ENCODE results near the gene DNLZ. TPM values are rescaled to one million over a fixed set of nuclear protein-coding genes. Genes with fewer than 3 reads are reported as not detected.

DNLZ gene
- total RNA-seq, 2 experiments from 2014 or later = 16.8 to 21.2 TPM

- intact Hi-C loops (cut with micrococcal nuclease; ENCODE audit: unreplicated experiment) = no loop called here
- Histone ChIP-seq H3K9me3 (ENCODE audit: low read length) (no peaks in the 10 kb centered on the region), H3K36me3 (ENCODE audit: insufficient read depth, low read length) (no peaks in the 10 kb centered on the region), H3K9me2 (ENCODE audit: insufficient read depth, low read length) (no peaks in the 10 kb centered on the region), H3K79me2 (ENCODE audit: insufficient read depth, low read depth, low read length) (no peaks in the 10 kb centered on the region), H3K4me1 (ENCODE audit: insufficient read depth, low read length, poor library complexity, severe bottlenecking) (no peaks in the 10 kb centered on the region), H3K27ac (ENCODE audit: low read depth, low read length, poor library complexity, severe bottlenecking) (no peak overlapping the region), H4K20me1 (ENCODE audit: insufficient read depth, low read length) (no peaks in the 10 kb centered on the region), H3K4me2 (ENCODE audit: low read length) (no peak overlapping the region), H2AFZ (ENCODE audit: low read length) (no peak overlapping the region), H3K4me3 (ENCODE audit: low read depth, low read length, poor library complexity, severe bottlenecking) (no peak overlapping the region)
- CTCF ChIA-PET (ENCODE audit: unreplicated experiment) = no interaction called here
- no peak for DNase-seq (ENCODE audit: low spot score)
- TF ChIP-seq, protein P1, sequence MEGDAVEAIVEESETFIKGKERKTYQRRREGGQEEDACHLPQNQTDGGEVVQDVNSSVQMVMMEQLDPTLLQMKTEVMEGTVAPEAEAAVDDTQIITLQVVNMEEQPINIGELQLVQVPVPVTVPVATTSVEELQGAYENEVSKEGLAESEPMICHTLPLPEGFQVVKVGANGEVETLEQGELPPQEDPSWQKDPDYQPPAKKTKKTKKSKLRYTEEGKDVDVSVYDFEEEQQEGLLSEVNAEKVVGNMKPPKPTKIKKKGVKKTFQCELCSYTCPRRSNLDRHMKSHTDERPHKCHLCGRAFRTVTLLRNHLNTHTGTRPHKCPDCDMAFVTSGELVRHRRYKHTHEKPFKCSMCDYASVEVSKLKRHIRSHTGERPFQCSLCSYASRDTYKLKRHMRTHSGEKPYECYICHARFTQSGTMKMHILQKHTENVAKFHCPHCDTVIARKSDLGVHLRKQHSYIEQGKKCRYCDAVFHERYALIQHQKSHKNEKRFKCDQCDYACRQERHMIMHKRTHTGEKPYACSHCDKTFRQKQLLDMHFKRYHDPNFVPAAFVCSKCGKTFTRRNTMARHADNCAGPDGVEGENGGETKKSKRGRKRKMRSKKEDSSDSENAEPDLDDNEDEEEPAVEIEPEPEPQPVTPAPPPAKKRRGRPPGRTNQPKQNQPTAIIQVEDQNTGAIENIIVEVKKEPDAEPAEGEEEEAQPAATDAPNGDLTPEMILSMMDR (conservative IDR thresholded peaks at IDR 0.05; ENCODE audit: low read length) = no peak
- TF ChIP-seq EZH2phosphoT487 (IDR thresholded peaks at IDR 0.05; ENCODE audit: borderline replicate concordance, low read depth, low read length) = no peak
- BruUV-seq (replicated peaks) = no TSS peak
- POLR2A ChIA-PET = no interaction called here
Observed at GRCh38 chr9:136347472-136348256, 15.9 kb downstream of the DNLZ start.

- Histone ChIP-seq H3K9me3 (ENCODE audit: low read length) (no peaks in the 10 kb centered on the region), H4K20me1 (ENCODE audit: insufficient read depth, low read length) (no peaks in the 10 kb centered on the region), H3K36me3 (ENCODE audit: insufficient read depth, low read length) (no peaks in the 10 kb centered on the region), H2AFZ (ENCODE audit: low read length) (no peak overlapping the region), H3K4me3 (ENCODE audit: low read depth, low read length, poor library complexity, severe bottlenecking) (no peak overlapping the region), H3K4me1 (ENCODE audit: insufficient read depth, low read length, poor library complexity, severe bottlenecking) (no peaks in the 10 kb centered on the region), H3K79me2 (ENCODE audit: insufficient read depth, low read depth, low read length) (no peaks in the 10 kb centered on the region), H3K4me2 (ENCODE audit: low read length) (no peak overlapping the region), H3K27ac (ENCODE audit: low read depth, low read length, poor library complexity, severe bottlenecking) (no peak overlapping the region), H3K9me2 (ENCODE audit: insufficient read depth, low read length) (no peaks in the 10 kb centered on the region)
- intact Hi-C loops (cut with micrococcal nuclease; ENCODE audit: unreplicated experiment) = no loop called here
- TF ChIP-seq, protein P1 (conservative IDR thresholded peaks at IDR 0.05; ENCODE audit: low read length) = no peak
- TF ChIP-seq EZH2phosphoT487 (IDR thresholded peaks at IDR 0.05; ENCODE audit: borderline replicate concordance, low read depth, low read length) = no peak
- no peak for DNase-seq (ENCODE audit: low spot score)
- ChIA-PET POLR2A (no interaction called here), CTCF (ENCODE audit: unreplicated experiment) (no interaction called here)
- BruUV-seq (replicated peaks) = no TSS peak
Observed at GRCh38 chr9:136346927-136347465, 16.5 kb downstream of the DNLZ start.

- no TSS peak for BruUV-seq (replicated peaks)
- H2AFZ ChIP-seq (ENCODE audit: low read length) = no peak overlapping the region
- ChIA-PET CTCF (ENCODE audit: unreplicated experiment) (no interaction called here), POLR2A (interaction anchor here (0.6 kb wide), 1 partner anchor 24 kb away, joined by 3 read pairs; no protein-coding TSS in a partner anchor)
- H3K4me2 ChIP-seq (ENCODE audit: low read length) = no peak overlapping the region
- H3K79me2 ChIP-seq (ENCODE audit: insufficient read depth, low read depth, low read length) = no peaks in the 10 kb centered on the region
- H3K4me3 ChIP-seq (ENCODE audit: low read depth, low read length, poor library complexity, severe bottlenecking) = no peak overlapping the region
- H3K9me2 ChIP-seq (ENCODE audit: insufficient read depth, low read length) = no peaks in the 10 kb centered on the region
- H3K36me3 ChIP-seq (ENCODE audit: insufficient read depth, low read length) = no peaks in the 10 kb centered on the region
- no peak overlapping the region for H3K27ac ChIP-seq (ENCODE audit: low read depth, low read length, poor library complexity, severe bottlenecking)
- no peaks in the 10 kb centered on the region for H3K4me1 ChIP-seq (ENCODE audit: insufficient read depth, low read length, poor library complexity, severe bottlenecking)
- intact Hi-C loops (cut with micrococcal nuclease; ENCODE audit: unreplicated experiment) = no loop called here
- no peak for DNase-seq (ENCODE audit: low spot score)
- H3K9me3 ChIP-seq (ENCODE audit: low read length) = no peaks in the 10 kb centered on the region
- TF ChIP-seq EZH2phosphoT487 (IDR thresholded peaks at IDR 0.05; ENCODE audit: borderline replicate concordance, low read depth, low read length) = no peak
- TF ChIP-seq, protein P1 (conservative IDR thresholded peaks at IDR 0.05; ENCODE audit: low read length) = no peak
- no peaks in the 10 kb centered on the region for H4K20me1 ChIP-seq (ENCODE audit: insufficient read depth, low read length)
Observed at GRCh38 chr9:136346157-136346481, 17.4 kb downstream of the DNLZ start.
